Suprapubic skin (tissue), 4 donors: ENCODE measurements around the gene ELAPOR2. TPM values are rescaled to one million over a fixed set of nuclear protein-coding genes. Genes with fewer than 3 reads are reported as not detected.
A peak's percentile ranks its signal among the peaks of the same experiment; 100 is the strongest.

Experiments used
- DNase-seq, 2 donors: peaks; one replicate each; pipeline ENCODE4 v3.0.0-alpha.2; 2019; ENCODE audit warnings: low spot score in 2 of 2
- H3K27ac ChIP-seq: fragments of 200-600 bp; sonication (generic); one replicate; pipeline ENCODE4 v1.5.1; 2019
- H3K27me3 ChIP-seq: fragments of 200-600 bp; sonication (generic); one replicate; pipeline ENCODE4 v1.5.1; 2019
- H3K36me3 ChIP-seq: fragments of 200-600 bp; sonication (generic); one replicate; pipeline ENCODE4 v1.5.1; 2019
- H3K4me1 ChIP-seq: fragments of 200-600 bp; sonication (generic); one replicate; pipeline ENCODE4 v1.5.1; 2019
- H3K4me3 ChIP-seq: fragments of 200-600 bp; sonication (generic); one replicate; pipeline ENCODE4 v1.5.1; 2019; ENCODE audit warnings: mild to moderate bottlenecking
- H3K9me3 ChIP-seq: fragments of 200-600 bp; sonication (generic); one replicate; pipeline ENCODE4 v1.5.1; 2019
- CTCF ChIP-seq, 2 donors: fragments of 200-600 bp in 1 of 2; fragments of 450-650 bp in 1 of 2; sonication (generic) in 1 of 2; IDR thresholded peaks; one replicate each; pipeline ENCODE4 v1.5.1; 2016 to 2019; ENCODE audit warnings: antibody characterized with exemption in 2 of 2, mild to moderate bottlenecking in 1 of 2, moderate library complexity in 1 of 2
- EP300 ChIP-seq: sonication (generic); formaldehyde crosslinking; IDR thresholded peaks from one replicate; pipeline ENCODE4 v1.6.1; 2017; ENCODE audit warnings: antibody characterized with exemption
- POLR2A ChIP-seq, 2 donors: fragments of 450-650 bp; IDR thresholded peaks; one replicate each; pipeline ENCODE4 v1.6.1; 2017; ENCODE audit warnings: antibody characterized with exemption in 2 of 2, mild to moderate bottlenecking in 2 of 2, moderate library complexity in 2 of 2
- POLR2AphosphoS5 ChIP-seq, 3 donors: sonication (generic); formaldehyde crosslinking; IDR thresholded peaks; one replicate each; pipeline ENCODE4 v1.6.1; 2017; ENCODE audit warnings: antibody characterized with exemption in 3 of 3
- WGBS: methylation state at CpG from one replicate; pipeline ENCODE4 v1.1.5; 2018; 5-methylcytosine and 5-hydroxymethylcytosine counted together
- total RNA-seq, 4 donors: library from RNA; depleted of rRNA; stranded (reverse); fragments of >200 nt; gene quantifications; one replicate each; pipeline ENCODE4 v1.1.0, GENCODE V29; 2016

ELAPOR2 gene
- total RNA-seq, 4 donors from 2014 or later: 2.9 to 13.8 (median 5.8) TPM

- H3K27ac ChIP-seq: no peak overlapping the region
- H3K4me3 ChIP-seq: peak overlapping the region; percentile 27
- H3K9me3 ChIP-seq: no peaks in the 10 kb centered on the region
- no peak for TF ChIP-seq POLR2A (IDR thresholded peaks at IDR 0.05)
- no peak for TF ChIP-seq EP300
- WGBS: 75% methylated on average over 5 of the region's 5 CpGs
- no peaks in the 10 kb centered on the region for H3K4me1 ChIP-seq
- H3K27me3 ChIP-seq: no peaks in the 10 kb centered on the region
- no peaks in the 10 kb centered on the region for H3K36me3 ChIP-seq
- no peak for DNase-seq
Observed at GRCh38 chr7:87038993-87039690, 20.3 kb downstream of the ELAPOR2 start.

GRCh38 chr7:87036985-87037384 lies 22.5 kb downstream of the ELAPOR2 start:
- no peak for TF ChIP-seq POLR2A (IDR thresholded peaks at IDR 0.05)
- no peaks in the 10 kb centered on the region for H3K27me3 ChIP-seq
- H3K4me3 ChIP-seq: no peak overlapping the region
- no peaks in the 10 kb centered on the region for H3K4me1 ChIP-seq
- no peak overlapping the region for H3K27ac ChIP-seq
- 88% methylated on average over 2 of the region's 2 CpGs for WGBS
- no peaks in the 10 kb centered on the region for H3K36me3 ChIP-seq
- DNase-seq: no peak
- no peaks in the 10 kb centered on the region for H3K9me3 ChIP-seq

- Histone ChIP-seq H3K4me3 (no peak overlapping the region), H3K36me3 (no peaks in the 10 kb centered on the region), H3K27me3 (no peaks in the 10 kb centered on the region), H3K9me3 (no peaks in the 10 kb centered on the region), H3K27ac (no peak overlapping the region), H3K4me1 (no peaks in the 10 kb centered on the region)
- no peak for TF ChIP-seq CTCF (IDR thresholded peaks at IDR 0.05)
- no peak for TF ChIP-seq POLR2AphosphoS5 (IDR thresholded peaks at IDR 0.05)
- TF ChIP-seq POLR2A (IDR thresholded peaks at IDR 0.05): no peak
- no peak for TF ChIP-seq EP300
- WGBS: 70% methylated on average over 4 of the region's 4 CpGs
- DNase-seq: no peak
Observed at GRCh38 chr7:87032604-87033339, 26.7 kb downstream of the ELAPOR2 start.

- Histone ChIP-seq H3K4me1 (no peaks in the 10 kb centered on the region), H3K27ac (no peak overlapping the region), H3K36me3 (no peaks in the 10 kb centered on the region), H3K4me3 (no peak overlapping the region), H3K9me3 (no peaks in the 10 kb centered on the region), H3K27me3 (no peaks in the 10 kb centered on the region)
- no peak for DNase-seq
- TF ChIP-seq EP300: no peak
- TF ChIP-seq POLR2A (IDR thresholded peaks at IDR 0.05): no peak
- no peak for TF ChIP-seq CTCF (IDR thresholded peaks at IDR 0.05)
- TF ChIP-seq POLR2AphosphoS5 (IDR thresholded peaks at IDR 0.05): no peak
- WGBS: 62% methylated on average over 1 of the region's 1 CpG
Observed at GRCh38 chr7:87029078-87029477, 30.4 kb downstream of the ELAPOR2 start.

- Histone ChIP-seq H3K4me1 (no peaks in the 10 kb centered on the region), H3K27me3 (no peaks in the 10 kb centered on the region), H3K9me3 (no peaks in the 10 kb centered on the region), H3K4me3 (no peak overlapping the region), H3K27ac (no peak overlapping the region), H3K36me3 (no peaks in the 10 kb centered on the region)
- WGBS: 31% methylated on average over 1 of the region's 1 CpG
- no peak for DNase-seq
- TF ChIP-seq CTCF (IDR thresholded peaks at IDR 0.05) (no peak), POLR2AphosphoS5 (IDR thresholded peaks at IDR 0.05) (no peak), EP300 (no peak)
Observed at GRCh38 chr7:87028636-87029035, 30.8 kb downstream of the ELAPOR2 start.

GRCh38 chr7:87027900-87028299 lies 31.6 kb downstream of the ELAPOR2 start:
- no peak for DNase-seq
- no peaks in the 10 kb centered on the region for H3K9me3 ChIP-seq
- no peak overlapping the region for H3K27ac ChIP-seq
- H3K4me3 ChIP-seq: no peak overlapping the region
- H3K36me3 ChIP-seq: no peaks in the 10 kb centered on the region
- H3K4me1 ChIP-seq: no peaks in the 10 kb centered on the region
- H3K27me3 ChIP-seq: no peaks in the 10 kb centered on the region
- no peak for TF ChIP-seq CTCF (IDR thresholded peaks at IDR 0.05)
- TF ChIP-seq POLR2AphosphoS5 (IDR thresholded peaks at IDR 0.05): no peak
- no peak for TF ChIP-seq POLR2A (IDR thresholded peaks at IDR 0.05)
- TF ChIP-seq EP300: no peak
